Mesodermal cell (in vitro differentiated cells): ENCODE data around the gene LMOD1.
"Not testable (repeated sequence)": the region's sequence is repeated elsewhere in the genome, so short reads cannot be mapped to it uniquely, and the experiment has no call there.

Experiments used
- H3K27ac ChIP-seq: 2 replicates; pipeline ENCODE4 v1.7.0; 2013; ENCODE audit warnings: mild to moderate bottlenecking, low read depth, low read length, moderate library complexity; ENCODE audit not compliant: severe bottlenecking
- H3K36me3 ChIP-seq: 2 replicates; pipeline ENCODE4 v1.7.1; 2013; ENCODE audit warnings: mild to moderate bottlenecking, low read length, moderate library complexity; ENCODE audit not compliant: control insufficient read depth, insufficient read depth
- H3K4me1 ChIP-seq: one replicate; pipeline ENCODE4 v1.7.1; 2013; ENCODE audit warnings: mild to moderate bottlenecking, low read length; ENCODE audit not compliant: insufficient read depth, control insufficient read depth, poor library complexity, severe bottlenecking
- H3K4me3 ChIP-seq: 2 replicates; pipeline ENCODE4 v1.7.0; 2013; ENCODE audit warnings: low read length, control low read depth, mild to moderate bottlenecking; ENCODE audit not compliant: insufficient read depth, poor library complexity, severe bottlenecking; ENCODE audit errors: extremely low read depth
- H3K9me3 ChIP-seq: 2 replicates; pipeline ENCODE4 v1.7.1; 2013; ENCODE audit warnings: mild to moderate bottlenecking, low read length, moderate library complexity; ENCODE audit not compliant: control insufficient read depth
- WGBS, 2 experiments: methylation state at CpG; one replicate each; pipeline ENCODE4 v1.1.5; 2013; ENCODE audit warnings: missing lambda C conversion rate in 2 of 2; ENCODE audit not compliant: insufficient coverage in 2 of 2; 5-methylcytosine and 5-hydroxymethylcytosine counted together

LMOD1 gene

DNA sequence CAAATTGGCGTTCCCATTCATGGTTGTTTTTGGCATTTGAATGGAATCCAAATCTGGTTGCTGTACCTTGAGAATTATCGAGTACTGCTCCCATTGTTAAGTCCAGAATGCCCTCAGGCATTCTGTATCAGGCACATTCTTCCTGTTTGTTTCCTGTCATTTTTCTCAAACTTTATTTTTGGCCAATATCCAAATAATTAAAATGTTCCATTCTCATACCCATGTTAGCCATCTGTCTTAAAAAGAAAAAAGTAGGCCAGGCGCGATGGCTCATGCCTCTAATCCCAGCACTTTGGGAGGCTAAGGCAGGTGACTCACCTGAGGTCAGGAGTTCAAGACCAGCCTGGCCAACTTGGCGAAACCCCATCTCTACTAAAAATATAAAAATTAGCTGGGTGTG is 86.9 kb downstream of the LMOD1 start:
- Histone ChIP-seq H3K4me1 (no peaks in the 10 kb centered on the region), H3K36me3 (peaks cover 98% of the 10 kb centered on the region), H3K9me3 (no peaks in the 10 kb centered on the region), H3K27ac (no peak overlapping the region), H3K4me3 (no peak overlapping the region)
- 92 to 100% methylated on average over 4 of the region's 5 CpGs for WGBS, 2 experiments

DNA sequence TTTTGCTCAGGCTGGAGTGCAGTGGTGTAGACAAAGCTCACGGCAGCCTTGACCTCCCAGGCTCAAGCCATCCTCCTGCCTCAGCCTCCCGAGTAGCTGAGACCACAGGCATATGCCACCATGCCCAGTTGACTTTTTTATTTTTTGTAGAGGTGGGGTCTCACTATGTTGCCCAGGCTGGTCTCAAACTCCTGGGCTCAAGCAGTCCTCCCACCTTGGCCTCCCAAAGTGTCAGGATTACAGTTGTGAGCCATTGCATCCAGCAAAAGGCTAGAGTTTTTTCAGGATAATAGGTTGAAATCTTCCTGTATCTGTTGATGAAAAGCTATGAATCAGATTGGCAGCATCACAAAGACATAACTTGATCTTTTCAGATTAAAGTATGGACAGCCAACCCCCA is 89.6 kb downstream of the LMOD1 start:
- H3K9me3 ChIP-seq, H3K4me1 ChIP-seq, H3K27ac ChIP-seq, H3K4me3 ChIP-seq: not testable (repeated sequence)
- WGBS, 2 experiments = 89% methylated on average over 1 of the region's 2 CpGs; no CpG with 5 or more reads in 1 of the 2 experiments
- peaks cover 98% of the 10 kb centered on the region for H3K36me3 ChIP-seq

DNA sequence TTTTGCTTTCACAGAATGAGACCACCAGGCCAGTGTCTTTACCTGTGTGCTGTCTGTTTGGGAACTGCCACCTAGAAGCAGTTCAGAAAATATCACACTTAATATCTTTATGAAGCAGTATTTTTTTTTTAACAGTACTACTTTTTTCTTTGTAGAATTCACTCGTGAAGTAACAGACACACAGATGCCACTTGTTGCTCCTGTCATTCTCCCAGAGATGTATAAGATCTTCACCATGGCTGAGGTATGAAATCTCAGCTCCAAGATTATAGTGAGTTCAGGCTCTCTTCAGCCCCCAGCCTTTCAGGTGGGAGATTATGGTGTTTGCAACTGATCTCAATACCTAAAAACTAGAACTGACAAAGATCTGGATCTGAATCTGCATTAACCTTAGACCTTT is 94.4 kb downstream of the LMOD1 start:
- peaks cover 88% of the 10 kb centered on the region for H3K36me3 ChIP-seq

DNA sequence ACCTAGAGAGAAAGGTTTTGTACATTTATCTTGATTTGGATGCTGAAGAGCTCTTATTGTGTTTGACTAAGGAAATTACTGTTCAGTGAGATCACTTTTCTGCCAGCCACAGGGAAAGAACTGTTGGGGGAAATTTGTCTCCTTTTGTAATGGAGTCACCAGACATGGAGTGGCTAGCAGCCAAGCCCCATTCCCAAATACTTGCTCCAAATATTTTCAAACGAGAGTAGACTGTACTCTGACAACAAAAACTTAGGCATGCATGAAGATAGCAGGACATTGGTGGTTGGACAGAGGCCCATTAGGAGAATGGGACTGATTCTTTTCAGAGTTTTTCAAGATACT is 96.3 kb downstream of the LMOD1 start:
- Histone ChIP-seq H3K36me3 (peaks cover 77% of the 10 kb centered on the region), H3K4me1 (peaks cover 25% of the 10 kb centered on the region), H3K9me3 (no peaks in the 10 kb centered on the region), H3K4me3 (no peak overlapping the region), H3K27ac (peak overlapping the region; percentile 80)
- WGBS, 2 experiments = no CpG with 5 or more reads among the region's 1 CpG

More for the DNA sequence above, 94.4 kb downstream of the LMOD1 start:
- Histone ChIP-seq H3K4me1 (peaks cover 25% of the 10 kb centered on the region), H3K27ac (no peak overlapping the region), H3K4me3 (no peak overlapping the region), H3K9me3 (no peaks in the 10 kb centered on the region)
- no CpG with 5 or more reads among the region's 1 CpG for WGBS, 2 experiments

DNA sequence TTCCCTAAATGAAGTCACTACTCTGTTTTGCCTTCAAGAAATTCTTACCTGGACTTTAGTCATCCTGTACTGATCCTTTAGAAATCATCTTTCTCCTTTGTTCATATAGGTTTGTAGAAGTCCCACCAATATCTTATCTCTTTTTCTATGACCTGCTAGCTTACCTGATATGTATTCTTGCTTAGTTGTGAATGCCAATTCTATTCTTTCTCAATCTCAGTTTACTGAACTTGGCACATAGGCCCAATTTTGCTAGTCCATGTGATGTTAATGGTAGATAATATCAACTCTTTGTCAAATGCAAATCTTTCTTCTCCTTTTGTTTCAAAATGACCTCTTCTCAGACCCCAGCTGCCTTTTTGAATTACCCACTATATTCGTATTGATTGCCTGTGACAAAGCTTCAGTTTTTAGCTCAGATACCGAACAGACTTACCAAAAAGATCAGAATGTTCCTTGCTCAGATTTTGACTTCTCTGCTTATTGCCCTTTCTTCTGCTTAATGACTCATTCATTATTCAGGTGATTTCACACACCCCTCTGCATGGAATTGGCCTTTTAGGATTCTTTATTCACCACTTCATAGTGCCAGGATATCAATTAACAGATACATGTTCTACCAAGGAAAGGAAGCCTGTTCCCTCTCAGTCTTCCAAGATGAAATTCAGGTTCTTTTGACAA is 96.8 kb downstream of the LMOD1 start:
- no peaks in the 10 kb centered on the region for H3K9me3 ChIP-seq
- H3K4me3 ChIP-seq = no peak overlapping the region
- peak overlapping the region; percentile 80 for H3K27ac ChIP-seq
- WGBS, 2 experiments = 93 to 100% methylated on average over 2 of the region's 2 CpGs
- peaks cover 25% of the 10 kb centered on the region for H3K4me1 ChIP-seq
- H3K36me3 ChIP-seq = peaks cover 72% of the 10 kb centered on the region

DNA sequence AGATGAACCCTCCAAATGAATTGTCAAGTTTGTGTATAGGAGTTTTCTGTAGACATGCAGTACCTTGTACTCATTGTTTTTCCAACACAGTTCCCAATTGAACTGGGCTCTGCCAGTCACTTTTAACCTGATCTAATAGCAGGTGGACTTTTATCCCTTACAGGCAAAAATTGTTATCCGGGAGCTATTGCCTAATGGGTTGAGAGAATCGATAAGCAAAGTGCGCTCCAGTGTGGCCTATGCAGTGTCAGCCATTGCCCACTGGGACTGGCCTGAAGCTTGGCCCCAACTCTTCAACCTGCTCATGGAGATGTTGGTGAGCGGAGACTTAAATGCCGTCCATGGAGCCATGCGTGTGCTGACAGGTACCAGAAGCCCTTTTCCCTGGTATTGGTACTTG is 98.1 kb downstream of the LMOD1 start:
- Histone ChIP-seq H3K9me3 (no peaks in the 10 kb centered on the region), H3K27ac (no peak overlapping the region), H3K36me3 (peaks cover 63% of the 10 kb centered on the region), H3K4me1 (peaks cover 25% of the 10 kb centered on the region), H3K4me3 (no peak overlapping the region)
- 98 to 99% methylated on average over 6 of the region's 6 CpGs for WGBS, 2 experiments

DNA sequence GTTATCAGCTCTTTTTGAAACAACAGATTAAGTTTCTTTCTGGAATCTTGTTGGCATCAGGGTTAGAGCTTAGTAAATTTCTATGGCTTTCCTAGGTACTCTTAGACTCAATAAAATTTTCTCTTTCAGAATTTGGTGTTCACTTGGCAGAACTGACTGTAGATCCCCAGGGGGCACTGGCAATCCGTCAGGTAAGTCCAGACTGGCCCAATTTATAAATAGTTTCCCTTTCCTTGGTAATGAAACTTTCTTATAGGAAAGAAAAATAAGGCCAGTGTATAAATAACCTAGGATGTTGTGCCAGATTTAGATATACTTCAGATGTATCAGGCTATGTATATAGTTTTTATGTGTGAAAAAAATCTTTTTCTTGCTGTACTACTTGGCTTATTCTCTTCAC is 99.2 kb downstream of the LMOD1 start:
- H3K4me1 ChIP-seq = peaks cover 25% of the 10 kb centered on the region
- no peaks in the 10 kb centered on the region for H3K9me3 ChIP-seq
- no peak overlapping the region for H3K4me3 ChIP-seq
- peaks cover 61% of the 10 kb centered on the region for H3K36me3 ChIP-seq
- no peak overlapping the region for H3K27ac ChIP-seq
- 100% methylated on average over 1 of the region's 1 CpG; no CpG with 5 or more reads in 1 of the 2 experiments for WGBS, 2 experiments
